Measurements from ENCODE around the gene PPIG.

GRCh38 chr2:169649278-169649677 lies 65.1 kb downstream of the PPIG start:
- no peak for TF ChIP-seq ZNF146 (CRISPR knock-in tag; IDR thresholded peaks at IDR 0.05; ENCODE audit: unreplicated experiment)
- TF ChIP-seq ZNF707 (CRISPR knock-in tag; conservative IDR thresholded peaks at IDR 0.05): no peak
- no peak for TF ChIP-seq EP300 (IDR thresholded peaks at IDR 0.05; ENCODE audit: low read length)
- TF ChIP-seq, protein P1, sequence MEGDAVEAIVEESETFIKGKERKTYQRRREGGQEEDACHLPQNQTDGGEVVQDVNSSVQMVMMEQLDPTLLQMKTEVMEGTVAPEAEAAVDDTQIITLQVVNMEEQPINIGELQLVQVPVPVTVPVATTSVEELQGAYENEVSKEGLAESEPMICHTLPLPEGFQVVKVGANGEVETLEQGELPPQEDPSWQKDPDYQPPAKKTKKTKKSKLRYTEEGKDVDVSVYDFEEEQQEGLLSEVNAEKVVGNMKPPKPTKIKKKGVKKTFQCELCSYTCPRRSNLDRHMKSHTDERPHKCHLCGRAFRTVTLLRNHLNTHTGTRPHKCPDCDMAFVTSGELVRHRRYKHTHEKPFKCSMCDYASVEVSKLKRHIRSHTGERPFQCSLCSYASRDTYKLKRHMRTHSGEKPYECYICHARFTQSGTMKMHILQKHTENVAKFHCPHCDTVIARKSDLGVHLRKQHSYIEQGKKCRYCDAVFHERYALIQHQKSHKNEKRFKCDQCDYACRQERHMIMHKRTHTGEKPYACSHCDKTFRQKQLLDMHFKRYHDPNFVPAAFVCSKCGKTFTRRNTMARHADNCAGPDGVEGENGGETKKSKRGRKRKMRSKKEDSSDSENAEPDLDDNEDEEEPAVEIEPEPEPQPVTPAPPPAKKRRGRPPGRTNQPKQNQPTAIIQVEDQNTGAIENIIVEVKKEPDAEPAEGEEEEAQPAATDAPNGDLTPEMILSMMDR (IDR thresholded peaks at IDR 0.05 in 2 of 3, conservative IDR thresholded peaks at IDR 0.05 in 1 of 3; ENCODE audit: insufficient read depth in 2 of 3, low read depth in 1 of 3, low read length in 3 of 3): no peak
- no peak for TF ChIP-seq AFF4 (CRISPR knock-in tag; IDR thresholded peaks at IDR 0.05)
